Measurements from ENCODE around the gene TNKS1BP1.
A peak's percentile ranks its signal among the peaks of the same experiment; 100 is the strongest.

Gene TNKS1BP1

DNA sequence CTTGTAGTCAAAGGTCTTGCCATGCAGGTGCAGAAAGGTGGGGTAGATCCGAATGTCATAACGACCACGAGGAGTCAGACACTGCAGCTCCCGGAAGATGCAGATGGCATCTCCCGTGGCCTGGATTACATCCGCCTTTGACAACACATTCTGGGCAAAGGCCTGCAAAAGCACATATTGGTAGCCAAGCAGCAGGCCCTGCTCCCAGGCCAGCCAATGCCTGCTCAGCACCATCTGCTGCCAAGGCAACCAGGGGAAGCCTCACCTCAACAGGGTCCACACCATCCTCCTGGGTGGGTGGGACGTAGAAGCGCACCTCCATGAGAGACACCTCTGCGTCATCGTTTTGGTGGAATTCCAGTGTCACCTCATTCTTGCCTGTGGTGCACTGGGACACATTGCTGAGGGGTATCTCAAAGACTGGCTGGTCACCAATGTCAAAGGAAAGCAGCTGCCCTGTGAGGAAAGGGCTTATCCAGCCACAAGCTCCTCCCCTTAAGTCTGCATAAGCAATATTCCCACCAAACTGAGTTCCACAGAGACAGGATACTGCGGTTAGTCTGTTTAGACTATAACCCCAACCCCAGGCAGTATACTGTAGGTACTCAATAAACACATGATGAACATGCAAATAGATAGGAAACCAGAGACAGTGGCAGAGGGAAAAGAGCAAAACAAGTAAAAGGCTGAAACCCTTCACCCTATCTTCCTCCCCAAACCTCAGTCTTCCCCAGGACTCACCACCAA, 8.1 kb upstream of the TNKS1BP1 start:
- TF ChIP-seq GATA1 (IDR thresholded peaks at IDR 0.05; ENCODE audit: low read depth, low read length) (no peak), POLR2A (IDR thresholded peaks at IDR 0.05; ENCODE audit: low read length) (no peak)
- no peak for DNase-seq

GRCh38 chr11:57331720-57332119, 7.0 kb upstream of the TNKS1BP1 start:
- DNase-seq, result no peak
- TF ChIP-seq GATA1 (IDR thresholded peaks at IDR 0.05; ENCODE audit: low read depth, low read length) (no peak), POLR2A (IDR thresholded peaks at IDR 0.05; ENCODE audit: low read length) (no peak)

DNA sequence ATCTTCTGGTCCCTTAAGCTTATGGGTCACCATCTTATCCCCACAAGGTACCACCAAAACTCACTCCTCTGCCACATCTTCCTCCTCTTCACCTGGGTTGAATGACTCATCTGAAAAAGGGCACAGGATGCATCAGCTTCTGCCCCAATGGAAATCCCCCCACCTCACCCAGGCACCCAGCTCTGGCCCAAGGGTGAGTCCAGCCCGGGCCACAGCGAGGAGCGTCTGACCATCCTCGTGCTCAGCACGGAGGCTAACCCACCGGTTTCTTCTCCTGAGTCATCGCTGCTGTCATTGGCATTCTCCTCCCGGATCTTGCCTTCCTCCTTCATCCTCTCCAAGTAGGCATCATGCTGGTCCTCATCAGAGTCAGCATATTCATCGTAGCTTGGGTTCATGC, 5.3 kb upstream of the TNKS1BP1 start:
- no peak for DNase-seq
- TF ChIP-seq POLR2A (IDR thresholded peaks at IDR 0.05; ENCODE audit: low read length) (no peak), GATA1 (IDR thresholded peaks at IDR 0.05; ENCODE audit: low read depth, low read length) (no peak)

DNA sequence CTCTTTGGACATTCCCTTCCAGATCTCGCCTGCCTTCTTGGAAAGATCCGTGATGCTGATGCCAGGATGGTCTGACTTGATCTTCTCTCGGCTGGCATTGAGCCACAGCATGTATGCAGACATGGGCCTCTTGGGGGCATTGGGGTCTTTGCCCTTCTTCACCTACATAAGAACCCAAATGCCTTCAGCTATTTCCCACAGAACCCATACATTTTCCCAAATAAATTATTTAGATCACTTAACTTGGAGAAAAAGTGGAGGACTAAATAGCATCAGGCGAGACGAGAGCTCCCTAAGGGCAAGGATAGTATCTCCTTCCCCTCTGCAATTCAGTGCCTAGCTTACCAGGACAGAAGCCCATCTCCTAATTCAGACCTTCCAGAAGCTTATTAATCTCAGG, 3.0 kb upstream of the TNKS1BP1 start:
- no peak for DNase-seq
- TF ChIP-seq GATA1 (IDR thresholded peaks at IDR 0.05; ENCODE audit: low read depth, low read length), result no peak
- TF ChIP-seq POLR2A (IDR thresholded peaks at IDR 0.05; ENCODE audit: low read length), result no peak

DNA sequence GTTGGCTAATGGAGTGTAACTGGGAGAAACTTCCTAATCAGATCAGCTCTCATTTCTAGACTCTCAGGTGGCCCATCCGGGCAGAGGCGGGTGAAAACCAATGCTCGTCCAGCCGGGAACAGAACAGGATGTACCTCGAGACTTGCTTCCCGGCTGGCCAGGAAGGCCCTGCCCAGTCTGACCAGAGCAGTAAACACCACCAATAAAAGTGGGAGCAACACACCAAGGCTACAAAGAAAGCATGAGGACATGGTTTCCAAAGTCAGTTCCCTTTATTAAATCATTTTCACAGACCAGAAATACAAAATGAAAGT, 940 bp upstream of the TNKS1BP1 start:
- peak in 1 of 2 experiments; percentile 52 for DNase-seq
- no peak for TF ChIP-seq GATA1 (IDR thresholded peaks at IDR 0.05; ENCODE audit: low read depth, low read length)
- no peak for TF ChIP-seq POLR2A (IDR thresholded peaks at IDR 0.05; ENCODE audit: low read length)

- DNase-seq, result peak; percentile 61 to 69
- no peak for TF ChIP-seq GATA1 (IDR thresholded peaks at IDR 0.05; ENCODE audit: low read depth, low read length)
- TF ChIP-seq POLR2A (IDR thresholded peaks at IDR 0.05; ENCODE audit: low read length), result no peak
Measured at GRCh38 chr11:57324154-57324885, 432 bp downstream of the TNKS1BP1 start.

DNA sequence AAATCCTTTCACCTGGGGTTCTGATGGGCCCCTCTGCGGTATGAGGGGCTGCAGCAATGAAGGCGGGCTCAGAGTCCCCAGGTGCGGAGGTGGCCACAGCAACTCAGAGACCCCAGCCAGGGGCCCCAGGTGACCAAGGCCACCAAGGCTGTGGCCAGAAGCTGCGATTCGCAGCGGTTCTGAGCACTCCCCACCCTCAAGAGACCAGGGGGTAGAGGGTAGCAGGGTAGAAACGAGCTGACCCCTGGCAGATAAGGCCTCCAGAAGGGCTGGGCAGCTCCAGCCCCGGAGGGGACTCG, 948 bp downstream of the TNKS1BP1 start:
- DNase-seq, result no peak
- no peak for TF ChIP-seq POLR2A (IDR thresholded peaks at IDR 0.05; ENCODE audit: low read length)
- TF ChIP-seq GATA1 (IDR thresholded peaks at IDR 0.05; ENCODE audit: low read depth, low read length), result no peak

GRCh38 chr11:57323167-57323854, 1.4 kb downstream of the TNKS1BP1 start:
- DNase-seq, result peak; percentile 29 to 36
- no peak for TF ChIP-seq GATA1 (IDR thresholded peaks at IDR 0.05; ENCODE audit: low read depth, low read length)
- no peak for TF ChIP-seq POLR2A (IDR thresholded peaks at IDR 0.05; ENCODE audit: low read length)

- DNase-seq, result peak; percentile 45
Measured at GRCh38 chr11:57322256-57323166, 2.2 kb downstream of the TNKS1BP1 start.

GRCh38 chr11:57321388-57322255, 3.1 kb downstream of the TNKS1BP1 start:
- TF ChIP-seq POLR2A (IDR thresholded peaks at IDR 0.05; ENCODE audit: low read length) (no peak), GATA1 (IDR thresholded peaks at IDR 0.05; ENCODE audit: low read depth, low read length) (no peak)
- peak; percentile 70 to 80 for DNase-seq

More at GRCh38 chr11:57322256-57323166, 2.2 kb downstream of the TNKS1BP1 start:
- no peak for TF ChIP-seq GATA1 (IDR thresholded peaks at IDR 0.05; ENCODE audit: low read depth, low read length)
- no peak for TF ChIP-seq POLR2A (IDR thresholded peaks at IDR 0.05; ENCODE audit: low read length)

GRCh38 chr11:57320719-57321387, 3.9 kb downstream of the TNKS1BP1 start:
- no peak for DNase-seq
- TF ChIP-seq GATA1 (IDR thresholded peaks at IDR 0.05; ENCODE audit: low read depth, low read length) (no peak), POLR2A (IDR thresholded peaks at IDR 0.05; ENCODE audit: low read length) (no peak)

DNA sequence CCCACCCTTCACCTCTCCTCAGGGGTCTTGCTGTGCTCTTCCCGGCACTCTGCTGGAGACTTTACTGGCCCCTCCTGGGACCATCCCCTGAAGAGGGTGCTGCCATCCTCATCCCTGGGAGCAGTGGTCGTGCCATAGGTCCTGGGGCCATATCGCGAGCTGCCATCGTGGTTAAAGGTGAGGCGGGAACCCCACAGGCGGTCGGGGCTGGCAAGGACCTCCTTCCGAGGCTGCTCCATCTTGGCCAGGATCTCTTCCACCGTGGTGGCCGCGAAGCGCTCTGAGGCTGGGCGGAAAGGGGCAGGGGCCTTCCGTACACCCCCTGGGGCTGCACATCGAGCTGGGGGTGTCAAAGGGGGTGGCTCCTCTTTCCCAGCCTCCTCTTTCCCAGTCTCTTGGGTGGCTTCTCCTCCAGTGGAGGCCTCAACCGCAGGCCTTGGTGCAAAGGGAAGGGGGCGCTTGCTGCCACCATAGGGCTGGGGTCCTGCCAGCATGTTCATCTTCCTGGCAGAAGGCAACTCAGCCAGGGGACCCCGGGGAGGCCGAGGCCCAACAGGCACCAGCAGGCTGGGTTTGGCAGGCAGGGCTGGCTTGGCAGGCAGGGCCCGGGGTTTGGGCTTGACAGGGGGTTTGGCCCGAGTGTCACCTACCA, 4.6 kb downstream of the TNKS1BP1 start:
- TF ChIP-seq POLR2A (IDR thresholded peaks at IDR 0.05; ENCODE audit: low read length) (no peak), GATA1 (IDR thresholded peaks at IDR 0.05; ENCODE audit: low read depth, low read length) (no peak)

More for the DNA sequence above, 4.6 kb downstream of the TNKS1BP1 start:
- no peak for DNase-seq
